GM12873 (cell line): Measurements from ENCODE around the gene ZYX.

ENCODE experiments used
- CTCF ChIP-seq: IDR thresholded peaks from 2 replicates; pipeline ENCODE4 v1.5.1; 2012; ENCODE audit warnings: low read depth, mild to moderate bottlenecking, moderate library complexity, low read length, control low read depth; ENCODE audit not compliant: insufficient read depth; ENCODE audit errors: missing control alignments

Gene ZYX

GRCh38 chr7:143393267-143394041, 12.3 kb downstream of the ZYX start:
- TF ChIP-seq CTCF = no peak

GRCh38 chr7:143394068-143394467, 12.9 kb downstream of the ZYX start:
- no peak for TF ChIP-seq CTCF

- no peak for TF ChIP-seq CTCF
Observed at GRCh38 chr7:143394777-143395176, 13.6 kb downstream of the ZYX start.

GRCh38 chr7:143395187-143396149, 14.3 kb downstream of the ZYX start:
- TF ChIP-seq CTCF = peak; percentile 32

- no peak for TF ChIP-seq CTCF
Observed at GRCh38 chr7:143396182-143396581, 15.0 kb downstream of the ZYX start.

- no peak for TF ChIP-seq CTCF
Observed at GRCh38 chr7:143396625-143397556, 15.7 kb downstream of the ZYX start.
